Peyer's patch (tissue), 4 donors: ENCODE results near the gene PSMC5. TPM values are rescaled to one million over a fixed set of nuclear protein-coding genes. Genes with fewer than 3 reads are reported as not detected.
A peak's percentile ranks its signal among the peaks of the same experiment; 100 is the strongest.

Experiments
- DNase-seq, 3 donors: peaks; one replicate each; pipeline ENCODE4 v3.0.0-alpha.2; 2017 to 2019
- H3K27ac ChIP-seq, 4 donors: fragments of 200-600 bp; sonication (generic); one replicate each; pipeline ENCODE4 v1.5.1; 2016 to 2019
- H3K27me3 ChIP-seq, 2 donors: fragments of 200-600 bp; sonication (generic); one replicate each; pipeline ENCODE4 v1.5.1; 2019
- H3K36me3 ChIP-seq, 3 donors: fragments of 200-600 bp; sonication (generic); one replicate each; pipeline ENCODE4 v1.5.1; 2016 to 2019
- H3K4me1 ChIP-seq, 4 donors: fragments of 200-600 bp; sonication (generic); one replicate each; pipeline ENCODE4 v1.5.1; 2016 to 2019
- H3K4me3 ChIP-seq, 4 donors: fragments of 200-600 bp; sonication (generic); 1 replicate in 3 of 4; 2 replicates in 1 of 4; pipeline ENCODE4 v1.5.1; 2016 to 2019; ENCODE audit warnings: mild to moderate bottlenecking in 1 of 4
- H3K9me3 ChIP-seq, 4 donors: fragments of 200-600 bp; sonication (generic); one replicate each; pipeline ENCODE4 v1.5.1; 2016 to 2019; ENCODE audit warnings: mild to moderate bottlenecking in 1 of 4
- POLR2A ChIP-seq, 2 donors: fragments of 450-650 bp; IDR thresholded peaks; one replicate each; pipeline ENCODE4 v1.5.1; 2017; ENCODE audit warnings: antibody characterized with exemption in 2 of 2, mild to moderate bottlenecking in 2 of 2, moderate library complexity in 2 of 2
- total RNA-seq, 4 donors: library from RNA; depleted of rRNA; stranded (reverse); fragments of >200 nt; gene quantifications; one replicate each; pipeline ENCODE4 v1.1.0, GENCODE V29; 2016
- TF ChIP-seq, protein P1 (sequence below), 6 experiments: fragments of 450-650 bp in 4 of 6; fragments of 200-600 bp in 2 of 6; sonication (generic) in 1 of 6; IDR thresholded peaks; one replicate each; pipeline ENCODE4 v1.5.1; 2017 to 2019; ENCODE audit warnings: antibody characterized with exemption in 6 of 6, mild to moderate bottlenecking in 3 of 6, moderate library complexity in 1 of 6

The PSMC5 gene
- total RNA-seq, 4 donors from 2014 or later, result 61.1 to 126 (median 67.3) TPM

DNA sequence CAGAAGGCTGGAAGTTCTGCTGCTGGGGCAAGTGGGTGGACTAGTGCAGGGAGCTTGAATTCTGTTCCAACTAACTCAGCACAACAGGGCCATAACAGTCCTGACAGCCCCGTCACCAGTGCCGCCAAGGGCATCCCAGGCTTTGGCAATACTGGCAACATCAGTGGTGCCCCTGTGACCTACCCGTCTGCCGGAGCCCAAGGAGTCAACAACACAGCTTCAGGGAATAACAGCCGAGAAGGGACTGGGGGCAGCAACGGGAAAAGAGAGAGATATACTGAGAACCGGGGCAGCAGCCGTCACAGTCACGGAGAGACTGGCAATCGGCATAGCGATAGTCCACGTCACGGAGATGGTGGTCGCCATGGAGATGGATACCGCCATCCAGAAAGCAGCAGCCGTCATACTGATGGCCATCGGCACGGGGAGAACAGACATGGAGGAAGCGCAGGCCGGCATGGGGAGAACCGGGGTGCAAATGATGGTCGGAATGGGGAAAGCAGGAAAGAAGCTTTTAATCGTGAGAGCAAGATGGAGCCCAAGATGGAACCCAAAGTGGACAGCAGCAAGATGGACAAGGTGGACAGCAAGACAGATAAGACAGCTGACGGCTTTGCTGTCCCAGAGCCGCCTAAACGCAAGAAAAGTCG, 9.4 kb upstream of the PSMC5 start:
- TF ChIP-seq, protein P1, sequence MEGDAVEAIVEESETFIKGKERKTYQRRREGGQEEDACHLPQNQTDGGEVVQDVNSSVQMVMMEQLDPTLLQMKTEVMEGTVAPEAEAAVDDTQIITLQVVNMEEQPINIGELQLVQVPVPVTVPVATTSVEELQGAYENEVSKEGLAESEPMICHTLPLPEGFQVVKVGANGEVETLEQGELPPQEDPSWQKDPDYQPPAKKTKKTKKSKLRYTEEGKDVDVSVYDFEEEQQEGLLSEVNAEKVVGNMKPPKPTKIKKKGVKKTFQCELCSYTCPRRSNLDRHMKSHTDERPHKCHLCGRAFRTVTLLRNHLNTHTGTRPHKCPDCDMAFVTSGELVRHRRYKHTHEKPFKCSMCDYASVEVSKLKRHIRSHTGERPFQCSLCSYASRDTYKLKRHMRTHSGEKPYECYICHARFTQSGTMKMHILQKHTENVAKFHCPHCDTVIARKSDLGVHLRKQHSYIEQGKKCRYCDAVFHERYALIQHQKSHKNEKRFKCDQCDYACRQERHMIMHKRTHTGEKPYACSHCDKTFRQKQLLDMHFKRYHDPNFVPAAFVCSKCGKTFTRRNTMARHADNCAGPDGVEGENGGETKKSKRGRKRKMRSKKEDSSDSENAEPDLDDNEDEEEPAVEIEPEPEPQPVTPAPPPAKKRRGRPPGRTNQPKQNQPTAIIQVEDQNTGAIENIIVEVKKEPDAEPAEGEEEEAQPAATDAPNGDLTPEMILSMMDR (IDR thresholded peaks at IDR 0.05), result no peak
- no peak for TF ChIP-seq POLR2A (IDR thresholded peaks at IDR 0.05)
- DNase-seq, result no peak
- Histone ChIP-seq H3K4me1 (no peaks in the 10 kb centered on the region), H3K27ac (no peak overlapping the region), H3K27me3 (no peaks in the 10 kb centered on the region), H3K36me3 (peaks cover 0 to 100% (median 0%) of the 10 kb centered on the region in 3 donors), H3K9me3 (no peaks in the 10 kb centered on the region), H3K4me3 (no peak overlapping the region)

DNA sequence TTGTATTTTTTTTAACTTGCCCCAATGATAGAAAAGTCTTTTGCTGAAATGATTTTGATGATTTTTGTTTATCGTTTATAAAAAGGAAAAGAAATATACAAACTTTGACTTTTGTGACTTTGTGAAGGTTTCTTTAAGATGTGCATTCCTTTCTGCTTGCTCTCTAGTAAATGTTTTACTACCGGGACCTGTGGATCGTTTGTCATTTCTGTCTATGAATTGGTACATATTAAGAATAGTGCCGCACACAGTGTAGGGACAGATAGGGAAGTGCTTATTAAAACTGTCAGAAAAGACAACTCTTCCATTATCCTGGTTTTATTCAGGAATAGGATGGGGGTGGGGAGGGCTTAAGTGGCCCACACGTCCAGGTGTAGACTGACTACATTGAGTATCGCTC, 8.1 kb upstream of the PSMC5 start:
- TF ChIP-seq, protein P1 (IDR thresholded peaks at IDR 0.05), result no peak
- no peak for TF ChIP-seq POLR2A (IDR thresholded peaks at IDR 0.05)

DNA sequence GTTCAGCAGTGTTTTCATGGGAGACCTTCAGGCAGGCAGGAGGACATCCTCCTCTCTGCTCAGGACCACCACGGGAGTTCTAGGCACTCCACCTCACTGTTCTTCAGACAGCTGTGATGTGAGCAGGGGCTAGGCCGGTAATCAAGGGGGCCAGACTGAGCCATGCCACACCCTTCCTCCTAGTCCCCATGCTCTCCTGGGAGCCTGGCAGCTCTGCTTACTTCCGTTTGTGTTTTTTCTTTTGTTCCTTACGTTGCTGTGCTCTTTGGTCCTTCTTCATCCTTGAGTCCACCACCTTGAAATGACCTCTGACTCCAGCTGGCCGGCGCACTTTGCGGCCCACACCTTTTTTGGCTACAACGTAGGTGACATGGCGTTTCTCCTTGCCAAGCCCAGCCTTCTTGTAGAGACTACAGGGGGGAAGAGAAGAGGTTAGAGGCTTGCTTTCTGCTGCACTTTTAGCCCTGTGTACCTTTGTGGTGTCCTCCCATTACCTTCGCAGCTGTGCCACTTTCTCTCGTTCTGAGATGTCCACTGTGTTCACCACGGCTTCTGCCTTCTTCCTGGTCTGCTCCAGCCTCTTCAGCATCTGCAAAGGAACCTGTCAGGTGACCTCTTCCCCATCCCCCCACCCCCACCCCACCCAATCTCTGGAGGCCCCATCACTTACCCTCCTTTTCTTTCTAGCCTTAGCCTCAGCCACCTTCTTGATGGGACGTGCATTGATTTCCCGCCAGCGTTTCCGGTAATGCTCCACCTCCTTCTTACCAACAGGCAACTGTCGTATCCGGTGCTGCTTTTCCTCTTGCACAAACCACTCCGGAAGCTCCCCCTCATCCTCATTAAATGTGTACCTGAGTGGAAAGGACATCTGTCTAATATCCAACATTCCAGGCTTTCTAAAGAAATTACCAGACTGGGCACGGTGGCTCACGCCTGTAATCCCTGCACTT, 7.4 kb upstream of the PSMC5 start:
- H3K36me3 ChIP-seq, result peaks cover 0 to 100% (median 0%) of the 10 kb centered on the region in 3 donors
- peak overlapping the region in 2 of 4 donors; percentile 4 to 28 for H3K27ac ChIP-seq
- H3K27me3 ChIP-seq, result no peaks in the 10 kb centered on the region
- TF ChIP-seq, protein P1 (IDR thresholded peaks at IDR 0.05), result no peak
- TF ChIP-seq POLR2A (IDR thresholded peaks at IDR 0.05), result no peak
- no peak overlapping the region for H3K4me3 ChIP-seq
- H3K4me1 ChIP-seq, result no peaks in the 10 kb centered on the region
- no peak for DNase-seq
- H3K9me3 ChIP-seq, result no peaks in the 10 kb centered on the region

More for the DNA sequence above, 8.1 kb upstream of the PSMC5 start:
- Histone ChIP-seq H3K27ac (peak overlapping the region in 1 of 4 donors; percentile 4), H3K9me3 (no peaks in the 10 kb centered on the region), H3K36me3 (peaks cover 0 to 100% (median 0%) of the 10 kb centered on the region in 3 donors), H3K4me3 (no peak overlapping the region), H3K4me1 (no peaks in the 10 kb centered on the region), H3K27me3 (no peaks in the 10 kb centered on the region)
- DNase-seq, result no peak

DNA sequence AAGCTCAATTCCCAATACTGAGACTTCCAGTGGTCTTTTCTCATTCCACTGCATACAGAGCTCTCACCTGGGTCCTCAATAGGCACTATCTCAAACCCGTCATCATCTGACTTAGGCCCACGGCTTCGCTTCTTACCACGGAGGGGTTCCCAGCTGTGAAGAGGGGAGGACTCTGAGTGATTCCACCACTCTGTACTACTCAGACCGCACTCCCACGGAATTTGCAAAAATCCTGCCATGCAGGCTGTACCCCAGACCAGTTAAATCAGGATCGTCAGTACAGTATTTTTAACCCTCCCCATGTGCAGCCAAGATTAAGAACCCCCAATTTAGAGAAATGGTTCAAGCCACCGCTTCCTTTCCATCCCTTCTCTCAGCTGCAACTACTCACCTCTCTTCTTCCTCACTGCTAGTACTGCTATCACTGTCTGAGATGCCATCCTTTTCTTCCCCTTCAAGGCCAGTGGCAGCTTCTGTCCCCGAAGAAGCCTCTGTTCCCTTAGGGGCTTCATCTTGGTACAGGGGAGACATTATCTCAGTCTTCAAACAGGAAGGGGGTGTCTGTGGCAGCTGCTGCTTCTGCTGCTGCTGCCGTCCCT, 6.2 kb upstream of the PSMC5 start:
- peaks cover 0 to 94% (median 0%) of the 10 kb centered on the region in 3 donors for H3K36me3 ChIP-seq
- DNase-seq, result no peak

DNA sequence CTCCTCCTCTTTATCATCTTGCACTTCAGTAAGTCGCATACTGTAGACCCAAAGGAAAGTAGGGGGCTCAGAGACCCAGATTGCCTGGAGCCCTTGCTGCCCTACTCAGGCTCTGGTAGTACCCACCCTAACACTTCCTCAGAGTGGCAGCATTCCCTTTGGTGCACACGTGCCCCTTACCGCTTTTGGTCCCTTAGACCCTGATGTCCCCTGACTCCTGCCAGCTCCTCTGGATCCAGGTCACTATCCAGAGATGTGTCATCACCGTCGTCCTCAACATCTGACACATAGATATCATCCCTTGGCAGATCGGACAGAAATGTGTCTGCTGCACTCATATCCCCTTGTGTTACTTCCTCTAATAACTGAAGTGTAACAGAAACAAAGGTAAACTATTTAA, 5.4 kb upstream of the PSMC5 start:
- no peak for DNase-seq
- H3K9me3 ChIP-seq, result no peaks in the 10 kb centered on the region
- no peak overlapping the region for H3K4me3 ChIP-seq
- peaks cover 0 to 8% (median 4%) of the 10 kb centered on the region in 4 donors for H3K4me1 ChIP-seq
- H3K36me3 ChIP-seq, result peaks cover 0 to 87% (median 0%) of the 10 kb centered on the region in 3 donors
- no peaks in the 10 kb centered on the region for H3K27me3 ChIP-seq
- TF ChIP-seq, protein P1 (IDR thresholded peaks at IDR 0.05), result no peak
- no peak for TF ChIP-seq POLR2A (IDR thresholded peaks at IDR 0.05)
- H3K27ac ChIP-seq, result no peak overlapping the region

More for the DNA sequence above, 6.2 kb upstream of the PSMC5 start:
- Histone ChIP-seq H3K9me3 (no peaks in the 10 kb centered on the region), H3K4me3 (no peak overlapping the region), H3K27ac (no peak overlapping the region), H3K27me3 (no peaks in the 10 kb centered on the region), H3K4me1 (peaks cover 0 to 4% (median 1%) of the 10 kb centered on the region in 4 donors)
- TF ChIP-seq POLR2A (IDR thresholded peaks at IDR 0.05), result no peak
- TF ChIP-seq, protein P1 (IDR thresholded peaks at IDR 0.05), result no peak
